Measurements from ENCODE around the gene ARL4A.

The ARL4A gene

DNA sequence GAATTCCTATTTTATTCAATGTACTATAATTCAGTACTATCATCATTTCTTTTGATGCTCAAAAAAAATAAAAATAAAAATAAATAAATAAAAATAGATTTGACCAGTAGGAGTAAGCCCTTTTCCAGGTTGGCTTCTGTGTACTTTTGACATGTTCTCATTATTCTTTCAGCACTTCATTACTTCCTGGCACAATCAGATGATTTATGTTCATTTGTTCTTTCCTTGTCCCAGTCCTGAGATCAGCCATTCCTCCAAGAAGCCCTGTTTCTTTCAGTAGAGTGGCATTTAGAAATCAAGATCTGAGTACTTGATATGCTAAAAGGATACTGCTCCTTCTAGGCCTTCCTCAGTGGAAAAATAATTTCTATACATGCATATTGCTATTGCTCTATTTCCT is 20.9 kb downstream of the ARL4A start:
- no peak for DNase-seq (ENCODE audit: low read depth, low spot score)
- CTCF ChIA-PET, result no interaction called here
- no peak overlapping the region for H3K4me3 ChIP-seq (ENCODE audit: low read depth, low read length)
- TF ChIP-seq, protein P1, sequence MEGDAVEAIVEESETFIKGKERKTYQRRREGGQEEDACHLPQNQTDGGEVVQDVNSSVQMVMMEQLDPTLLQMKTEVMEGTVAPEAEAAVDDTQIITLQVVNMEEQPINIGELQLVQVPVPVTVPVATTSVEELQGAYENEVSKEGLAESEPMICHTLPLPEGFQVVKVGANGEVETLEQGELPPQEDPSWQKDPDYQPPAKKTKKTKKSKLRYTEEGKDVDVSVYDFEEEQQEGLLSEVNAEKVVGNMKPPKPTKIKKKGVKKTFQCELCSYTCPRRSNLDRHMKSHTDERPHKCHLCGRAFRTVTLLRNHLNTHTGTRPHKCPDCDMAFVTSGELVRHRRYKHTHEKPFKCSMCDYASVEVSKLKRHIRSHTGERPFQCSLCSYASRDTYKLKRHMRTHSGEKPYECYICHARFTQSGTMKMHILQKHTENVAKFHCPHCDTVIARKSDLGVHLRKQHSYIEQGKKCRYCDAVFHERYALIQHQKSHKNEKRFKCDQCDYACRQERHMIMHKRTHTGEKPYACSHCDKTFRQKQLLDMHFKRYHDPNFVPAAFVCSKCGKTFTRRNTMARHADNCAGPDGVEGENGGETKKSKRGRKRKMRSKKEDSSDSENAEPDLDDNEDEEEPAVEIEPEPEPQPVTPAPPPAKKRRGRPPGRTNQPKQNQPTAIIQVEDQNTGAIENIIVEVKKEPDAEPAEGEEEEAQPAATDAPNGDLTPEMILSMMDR (IDR thresholded peaks at IDR 0.05; ENCODE audit: insufficient read depth, low read length, missing control alignments), result no peak
- POLR2A ChIA-PET, result no interaction called here

DNA sequence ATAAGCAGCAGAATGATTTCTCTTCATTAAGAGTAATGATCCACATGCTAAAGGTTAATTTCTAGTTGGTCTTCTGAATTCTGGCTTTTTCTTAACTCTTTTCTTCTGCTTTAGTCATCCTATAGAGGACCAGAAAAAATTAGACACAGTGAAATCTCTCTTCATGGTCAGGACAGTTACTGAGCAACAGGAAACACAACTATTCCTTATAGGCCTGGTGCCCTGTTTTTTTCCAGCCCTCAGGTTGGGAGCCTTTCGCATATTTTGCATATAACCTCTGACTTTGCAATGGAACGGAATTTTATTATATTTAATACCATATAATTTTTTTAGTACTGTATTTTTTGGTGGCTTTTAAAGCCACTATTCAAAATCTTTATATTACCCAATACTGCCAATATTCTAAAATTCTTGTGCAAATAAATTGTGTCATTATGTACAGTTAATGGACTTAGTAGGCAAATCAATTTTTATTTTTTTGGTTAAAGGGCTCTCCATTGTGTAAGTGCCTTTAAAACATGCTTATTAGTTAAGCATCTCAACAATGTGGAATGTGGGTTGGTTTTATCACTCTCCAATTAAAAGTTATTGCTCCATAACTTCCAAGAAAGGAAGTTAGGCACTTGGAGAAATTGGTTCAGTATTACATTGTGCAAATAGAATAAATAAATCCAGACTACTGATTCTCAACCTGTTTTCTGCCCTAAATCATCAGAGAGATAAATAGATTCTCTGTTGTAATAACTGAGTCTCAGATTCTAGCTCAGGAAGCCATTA is 22.5 kb downstream of the ARL4A start:
- CTCF ChIA-PET, result interaction anchor here (1.8 kb wide), 1 partner anchor 23 kb away, joined by 7 read pairs; the partner anchor contains the start of gene ARL4A

DNA sequence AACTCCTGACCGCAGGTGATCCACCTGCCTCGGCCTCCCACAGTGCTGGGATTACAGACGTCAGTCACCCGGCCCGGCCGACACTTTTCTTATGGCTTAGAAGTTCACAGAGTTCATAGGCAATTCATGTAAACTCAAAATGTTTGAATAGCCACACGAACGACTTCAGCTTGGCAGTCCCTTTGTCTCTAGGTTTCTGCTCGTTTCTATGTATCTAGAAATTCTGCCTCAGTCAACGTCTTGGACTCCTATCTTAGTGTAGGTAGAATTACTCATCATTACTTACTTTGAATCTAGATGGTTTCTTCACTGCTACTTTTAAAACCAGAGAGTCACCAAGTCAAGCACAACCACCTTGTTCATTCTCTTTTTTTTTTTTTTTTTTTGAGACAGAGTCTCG is 23.7 kb downstream of the ARL4A start:
- no peak overlapping the region for H3K4me3 ChIP-seq (ENCODE audit: low read depth, low read length)
- ChIA-PET CTCF (interaction anchor here (1.8 kb wide), 1 partner anchor 24 kb away, joined by 7 read pairs; the partner anchor contains the start of gene ARL4A), POLR2A (no interaction called here)
- DNase-seq (ENCODE audit: low read depth, low spot score), result no peak
- TF ChIP-seq, protein P1 (IDR thresholded peaks at IDR 0.05; ENCODE audit: insufficient read depth, low read length, missing control alignments), result no peak

More for the DNA sequence above, 22.5 kb downstream of the ARL4A start:
- H3K4me3 ChIP-seq (ENCODE audit: low read depth, low read length), result no peak overlapping the region
- POLR2A ChIA-PET, result interaction anchor here (0.5 kb wide), 1 partner anchor 22 kb away, joined by 3 read pairs; no protein-coding TSS in a partner anchor
- TF ChIP-seq, protein P1 (IDR thresholded peaks at IDR 0.05; ENCODE audit: insufficient read depth, low read length, missing control alignments), result no peak
- peak; percentile 65 for DNase-seq (ENCODE audit: low read depth, low spot score)

DNA sequence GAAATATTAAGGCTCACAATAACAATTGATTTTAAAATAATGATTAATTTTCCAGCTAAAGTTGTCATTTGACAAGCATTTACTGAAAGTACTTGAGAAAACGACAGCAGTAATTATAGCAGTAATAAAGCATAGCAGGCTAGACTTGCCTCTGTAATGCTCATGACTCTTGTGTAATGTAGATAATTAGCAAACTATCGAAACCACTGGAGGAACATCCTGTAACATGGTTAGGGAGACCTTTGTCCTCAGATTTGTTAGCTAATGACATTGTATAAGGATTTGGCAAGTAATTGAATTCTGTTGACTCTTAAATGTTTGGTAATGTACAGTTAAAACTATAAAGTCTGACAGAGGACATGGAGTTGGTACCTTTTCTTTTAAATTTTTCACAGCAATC is 24.8 kb downstream of the ARL4A start:
- ChIA-PET CTCF (interaction anchor here (0.8 to 1.0 kb wide), 2 partner anchors 18 to 25 kb away, joined by 3 read pairs; no protein-coding TSS in a partner anchor), POLR2A (no interaction called here)
- no peak for DNase-seq (ENCODE audit: low read depth, low spot score)
- no peak overlapping the region for H3K4me3 ChIP-seq (ENCODE audit: low read depth, low read length)
- TF ChIP-seq, protein P1 (IDR thresholded peaks at IDR 0.05; ENCODE audit: insufficient read depth, low read length, missing control alignments), result no peak

DNA sequence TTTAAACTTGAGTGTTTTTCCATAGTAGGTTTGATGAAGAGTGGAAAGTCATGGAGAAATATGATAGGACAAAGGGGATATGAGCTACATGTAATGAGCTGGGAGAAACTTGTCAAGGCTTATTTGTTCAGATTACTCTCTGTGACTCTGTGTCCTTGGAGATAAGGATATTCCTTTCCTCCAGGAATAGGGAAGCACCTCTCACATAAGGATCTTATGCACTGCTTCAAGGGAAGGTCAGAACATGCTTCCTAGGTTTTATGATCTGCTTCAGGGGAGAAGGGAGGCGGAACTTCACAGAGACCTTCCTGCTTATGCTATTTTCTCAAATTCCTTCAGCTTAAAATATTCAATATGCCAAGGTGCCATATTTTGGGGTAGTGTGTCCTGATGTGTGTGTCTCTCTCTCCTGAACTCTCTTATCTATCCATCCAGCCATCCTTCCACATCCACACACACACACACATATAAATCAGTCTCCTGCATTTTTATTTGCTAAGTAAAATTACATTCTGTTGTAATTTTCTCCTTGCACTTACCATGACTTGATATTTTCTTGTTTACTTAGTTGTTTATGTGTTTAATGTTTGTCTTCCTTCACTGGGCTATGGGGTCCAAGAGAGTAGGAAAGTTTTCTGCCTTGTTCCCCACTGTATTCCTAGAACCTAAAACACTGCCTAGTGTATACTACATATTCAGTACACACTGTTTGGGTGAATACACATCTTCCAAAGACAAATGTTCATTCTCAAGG is 26.4 kb downstream of the ARL4A start:
- H3K4me3 ChIP-seq (ENCODE audit: low read depth, low read length), result no peak overlapping the region
- ChIA-PET POLR2A (no interaction called here), CTCF (interaction anchor here (1.9 kb wide), 1 partner anchor 27 kb away, joined by 6 read pairs; the partner anchor contains the start of gene ARL4A)
- no peak for DNase-seq (ENCODE audit: low read depth, low spot score)
- TF ChIP-seq, protein P1 (IDR thresholded peaks at IDR 0.05; ENCODE audit: insufficient read depth, low read length, missing control alignments), result no peak

DNA sequence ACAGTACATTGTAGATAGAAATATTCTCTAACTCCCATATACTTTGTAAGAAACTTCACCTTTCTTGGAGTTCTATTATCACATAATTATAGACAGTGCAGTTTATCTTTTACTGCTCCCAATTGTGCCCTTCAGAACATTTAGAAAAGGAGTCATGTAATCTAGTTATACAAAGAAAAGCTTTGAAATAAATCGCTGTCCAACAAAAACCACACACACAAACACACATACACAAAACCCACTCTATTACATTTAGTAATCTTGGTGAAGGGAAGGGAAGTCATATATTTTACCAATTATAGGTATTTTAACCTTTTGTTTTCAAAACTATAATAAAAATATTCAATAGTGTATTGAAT is 26.9 kb downstream of the ARL4A start:
- ChIA-PET POLR2A (no interaction called here), CTCF (interaction anchor here (1.9 kb wide), 1 partner anchor 27 kb away, joined by 6 read pairs; the partner anchor contains the start of gene ARL4A)
- TF ChIP-seq, protein P1 (IDR thresholded peaks at IDR 0.05; ENCODE audit: insufficient read depth, low read length, missing control alignments), result no peak
- DNase-seq (ENCODE audit: low read depth, low spot score), result no peak
- no peak overlapping the region for H3K4me3 ChIP-seq (ENCODE audit: low read depth, low read length)
